Ovary (tissue), 3 donors: ENCODE measurements around the gene PPIF.

ENCODE experiments used
- EP300 ChIP-seq: sonication (generic); formaldehyde crosslinking; IDR thresholded peaks from one replicate; pipeline ENCODE4 v1.6.1; 2017; ENCODE audit warnings: antibody characterized with exemption
- POLR2A ChIP-seq: fragments of 450-650 bp; IDR thresholded peaks from one replicate; pipeline ENCODE4 v1.6.1; 2017; ENCODE audit warnings: antibody characterized with exemption, mild to moderate bottlenecking, moderate library complexity
- TF ChIP-seq, protein P1 (sequence below), 3 donors: fragments of 450-650 bp in 2 of 3; fragments of 200-600 bp in 1 of 3; IDR thresholded peaks; one replicate each; pipeline versions ENCODE4 v1.5.1 to v1.8.0; 2016 to 2022; ENCODE audit warnings: antibody characterized with exemption in 3 of 3, mild to moderate bottlenecking in 1 of 3
- donor health status: DM: no; HTN: no; CAD: no.

DNA sequence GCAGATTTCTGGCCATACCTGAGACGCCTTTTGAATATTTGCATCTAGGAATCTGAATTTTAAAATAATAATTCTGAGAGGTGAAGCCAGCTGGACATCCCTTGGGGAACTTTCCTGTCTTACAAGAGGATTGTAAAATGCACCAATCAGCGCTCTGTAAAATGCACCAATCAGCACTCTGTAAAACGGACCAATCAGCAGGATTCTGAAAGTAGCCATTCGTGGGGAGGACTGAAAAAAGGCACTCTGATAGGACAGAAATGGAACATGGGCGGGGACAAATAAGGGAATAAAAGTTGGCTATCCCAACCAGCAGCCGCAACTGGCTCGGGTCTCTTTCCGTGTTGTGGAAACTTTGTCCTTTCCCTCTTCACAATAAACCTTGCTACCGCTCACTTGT lies 9.9 kb downstream of the PPIF start:
- TF ChIP-seq, protein P1, sequence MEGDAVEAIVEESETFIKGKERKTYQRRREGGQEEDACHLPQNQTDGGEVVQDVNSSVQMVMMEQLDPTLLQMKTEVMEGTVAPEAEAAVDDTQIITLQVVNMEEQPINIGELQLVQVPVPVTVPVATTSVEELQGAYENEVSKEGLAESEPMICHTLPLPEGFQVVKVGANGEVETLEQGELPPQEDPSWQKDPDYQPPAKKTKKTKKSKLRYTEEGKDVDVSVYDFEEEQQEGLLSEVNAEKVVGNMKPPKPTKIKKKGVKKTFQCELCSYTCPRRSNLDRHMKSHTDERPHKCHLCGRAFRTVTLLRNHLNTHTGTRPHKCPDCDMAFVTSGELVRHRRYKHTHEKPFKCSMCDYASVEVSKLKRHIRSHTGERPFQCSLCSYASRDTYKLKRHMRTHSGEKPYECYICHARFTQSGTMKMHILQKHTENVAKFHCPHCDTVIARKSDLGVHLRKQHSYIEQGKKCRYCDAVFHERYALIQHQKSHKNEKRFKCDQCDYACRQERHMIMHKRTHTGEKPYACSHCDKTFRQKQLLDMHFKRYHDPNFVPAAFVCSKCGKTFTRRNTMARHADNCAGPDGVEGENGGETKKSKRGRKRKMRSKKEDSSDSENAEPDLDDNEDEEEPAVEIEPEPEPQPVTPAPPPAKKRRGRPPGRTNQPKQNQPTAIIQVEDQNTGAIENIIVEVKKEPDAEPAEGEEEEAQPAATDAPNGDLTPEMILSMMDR (IDR thresholded peaks at IDR 0.05) = no peak
- no peak for TF ChIP-seq POLR2A
- no peak for TF ChIP-seq EP300
